Mesenchymal stem cell (in vitro differentiated cells and primary cell): ENCODE data around the gene CASP2.
"Not testable (repeated sequence)": the region's sequence is repeated elsewhere in the genome, so short reads cannot be mapped to it uniquely, and the experiment has no call there.

Source experiments
- DNase-seq: peaks from one replicate; pipeline ENCODE4 v3.0.0-alpha.2; 2013
- H2AFZ ChIP-seq: one replicate; pipeline ENCODE4 v1.6.1; 2013; ENCODE audit warnings: low read depth, mild to moderate bottlenecking, control low read depth, inconsistent platforms, low read length, moderate library complexity
- H2AK5ac ChIP-seq: 2 replicates; pipeline ENCODE4 v1.6.1; 2013; ENCODE audit warnings: low read length, moderate library complexity, mild to moderate bottlenecking, inconsistent platforms; ENCODE audit not compliant: severe bottlenecking
- H2BK120ac ChIP-seq: one replicate; pipeline ENCODE4 v1.6.1; 2013; ENCODE audit warnings: low read depth, mild to moderate bottlenecking, inconsistent platforms, low read length, moderate library complexity
- H2BK12ac ChIP-seq, 2 experiments: one replicate each; pipeline ENCODE4 v1.6.1; 2013; ENCODE audit warnings: inconsistent platforms in 2 of 2, low read length in 2 of 2, mild to moderate bottlenecking in 2 of 2, moderate library complexity in 2 of 2, control low read depth in 1 of 2
- H2BK15ac ChIP-seq: one replicate; pipeline ENCODE4 v1.6.1; 2013; ENCODE audit warnings: mild to moderate bottlenecking, low read depth, inconsistent platforms; ENCODE audit not compliant: poor library complexity, severe bottlenecking
- H2BK5ac ChIP-seq: 2 replicates; pipeline ENCODE4 v1.6.1; 2013; ENCODE audit warnings: low read depth, mild to moderate bottlenecking, low read length, control low read depth, inconsistent platforms; ENCODE audit not compliant: poor library complexity, severe bottlenecking
- H3K14ac ChIP-seq, 2 experiments: one replicate each; pipeline ENCODE4 v1.6.1; 2013; ENCODE audit warnings: inconsistent platforms in 2 of 2, low read length in 2 of 2, control low read depth in 1 of 2, mild to moderate bottlenecking in 1 of 2, moderate library complexity in 1 of 2
- H3K18ac ChIP-seq, 2 experiments: one replicate each; pipeline ENCODE4 v1.6.1; 2013; ENCODE audit warnings: inconsistent platforms in 2 of 2, low read length in 2 of 2, control low read depth in 1 of 2, low read depth in 1 of 2, mild to moderate bottlenecking in 1 of 2
- H3K23ac ChIP-seq, 2 experiments: one replicate each; pipeline ENCODE4 v1.6.1; 2013; ENCODE audit warnings: inconsistent platforms in 2 of 2, low read length in 2 of 2, mild to moderate bottlenecking in 2 of 2, moderate library complexity in 2 of 2, control low read depth in 1 of 2
- H3K27ac ChIP-seq: 2 replicates; pipeline ENCODE4 v1.5.1; 2013; ENCODE audit warnings: mild to moderate bottlenecking, moderate library complexity, low read length, control low read depth, inconsistent platforms; ENCODE audit not compliant: poor library complexity, severe bottlenecking
- H3K27me3 ChIP-seq, 2 experiments: 2 replicates each; pipeline versions ENCODE4 v1.6.1 to v1.7.0; 2013; ENCODE audit warnings: low read length in 2 of 2, mild to moderate bottlenecking in 2 of 2, moderate library complexity in 2 of 2, control low read depth in 1 of 2, inconsistent platforms in 1 of 2; ENCODE audit not compliant: control insufficient read depth in 1 of 2, insufficient read depth in 1 of 2
- H3K36me3 ChIP-seq, 2 experiments: 2 replicates each; pipeline versions ENCODE4 v1.6.1 to v1.7.0; 2013; ENCODE audit warnings: low read length in 2 of 2, control low read depth in 1 of 2, inconsistent platforms in 1 of 2, low read depth in 1 of 2, mild to moderate bottlenecking in 1 of 2; ENCODE audit not compliant: insufficient read depth in 2 of 2, control insufficient read depth in 1 of 2
- H3K4ac ChIP-seq, 2 experiments: one replicate each; pipeline ENCODE4 v1.6.1; 2013; ENCODE audit warnings: inconsistent platforms in 2 of 2, low read length in 2 of 2, mild to moderate bottlenecking in 2 of 2, moderate library complexity in 2 of 2, control low read depth in 1 of 2, low read depth in 1 of 2
- H3K4me1 ChIP-seq: 2 replicates; pipeline ENCODE4 v1.6.1; 2013; ENCODE audit warnings: low read depth, low read length, control low read depth; ENCODE audit not compliant: control insufficient read depth, insufficient read depth
- H3K4me2 ChIP-seq: 2 replicates; pipeline ENCODE4 v1.6.1; 2013; ENCODE audit warnings: low read length, mild to moderate bottlenecking, inconsistent platforms; ENCODE audit not compliant: poor library complexity, severe bottlenecking
- H3K4me3 ChIP-seq, 2 experiments: 2 replicates each; pipeline versions ENCODE4 v1.5.1 to v1.7.0; 2013; ENCODE audit warnings: low read length in 2 of 2, mild to moderate bottlenecking in 2 of 2, control low read depth in 1 of 2, low read depth in 1 of 2; ENCODE audit not compliant: insufficient read depth in 1 of 2
- H3K79me1 ChIP-seq: replicated peaks from 2 replicates; pipeline ENCODE4 v1.6.1; 2013; ENCODE audit warnings: mild to moderate bottlenecking, control low read depth, low read length, inconsistent platforms; ENCODE audit not compliant: poor library complexity, severe bottlenecking
- H3K9ac ChIP-seq: 2 replicates; pipeline ENCODE4 v1.7.0; 2013; ENCODE audit warnings: mild to moderate bottlenecking, low read length, moderate library complexity
- H3K9me3 ChIP-seq: 2 replicates; pipeline ENCODE4 v1.7.0; 2013; ENCODE audit warnings: mild to moderate bottlenecking, low read length; ENCODE audit not compliant: control insufficient read depth
- H4K8ac ChIP-seq: one replicate; pipeline ENCODE4 v1.6.1; 2013; ENCODE audit warnings: inconsistent platforms, mild to moderate bottlenecking, low read length, moderate library complexity
- H4K91ac ChIP-seq: one replicate; pipeline ENCODE4 v1.6.1; 2013; ENCODE audit warnings: mild to moderate bottlenecking, low read length, inconsistent platforms
- WGBS: methylation state at CpG from one replicate; pipeline ENCODE4 v1.1.7; 2013; ENCODE audit warnings: mixed read lengths; 5-methylcytosine and 5-hydroxymethylcytosine counted together

CASP2 gene

GRCh38 chr7:143261901-143262300, 26.2 kb upstream of the CASP2 start:
- Histone ChIP-seq H3K79me1 (peaks cover 21% of the 10 kb centered on the region), H3K4me3 (no peak overlapping the region), H3K9ac (no peak overlapping the region), H3K4ac (no peak overlapping the region), H3K23ac (no peak overlapping the region), H4K8ac (no peak overlapping the region), H2AK5ac (no peak overlapping the region), H3K27me3 (no peaks in the 10 kb centered on the region), H2AFZ (no peak overlapping the region), H4K91ac (no peak overlapping the region), H3K14ac (no peak overlapping the region), H3K9me3 (no peaks in the 10 kb centered on the region), H2BK15ac (no peak overlapping the region), H3K36me3 (peaks cover 6 to 22% of the 10 kb centered on the region in 2 experiments), H2BK12ac (peak overlapping the region in 1 of 2 experiments; percentile 38), H3K4me2 (no peak overlapping the region), H3K4me1 (peaks cover 12% of the 10 kb centered on the region), H3K27ac (no peak overlapping the region), H2BK5ac (no peak overlapping the region), H2BK120ac (no peak overlapping the region), H3K18ac (no peak overlapping the region)
- DNase-seq = no peak
- 71% methylated on average over 1 of the region's 1 CpG for WGBS

GRCh38 chr7:143263266-143264195, 24.6 kb upstream of the CASP2 start, which contains the start of gene GSTK1:
GSTK1 (plus strand) TSS chr7:143263441; CDS start chr7:143263514, 73 bp downstream.
- Histone ChIP-seq H3K18ac (peak within 1 kb of the TSS; percentile 75 to 93), H3K9ac (peak within 1 kb of the TSS; percentile 95), H2BK12ac (peak within 1 kb of the TSS in 1 of 2 experiments; percentile 19), H2AK5ac (no peak within 1 kb of the TSS), H3K14ac (no peak within 1 kb of the TSS), H3K4ac (peak within 1 kb of the TSS; percentile 19 to 94), H3K4me3 (peak within 1 kb of the TSS; percentile 69 to 98), H4K8ac (peak within 1 kb of the TSS; percentile 98), H2AFZ (no peak within 1 kb of the TSS), H3K4me1 (peaks cover 12% of the 10 kb centered on the region), H3K9me3 (no peaks in the 10 kb centered on the region), H3K4me2 (peak within 1 kb of the TSS; percentile 73), H2BK15ac (peak within 1 kb of the TSS; percentile 76), H3K27ac (peak within 1 kb of the TSS; percentile 14), H3K36me3 (peaks cover 14 to 39% of the 10 kb centered on the region in 2 experiments), H4K91ac (peak within 1 kb of the TSS; percentile 95), H2BK120ac (peak within 1 kb of the TSS; percentile 89), H3K79me1 (peaks cover 22% of the 10 kb centered on the region), H3K27me3 (no peaks in the 10 kb centered on the region), H2BK5ac (no peak within 1 kb of the TSS), H3K23ac (no peak within 1 kb of the TSS)
- DNase-seq = peak; percentile 79
- WGBS = 8% methylated on average over 47 of the region's 48 CpGs

- not testable (repeated sequence) for DNase-seq, H4K91ac ChIP-seq
- peaks cover 12% of the 10 kb centered on the region for H3K4me1 ChIP-seq
Observed at GRCh38 chr7:143264196-143264568, 24.0 kb upstream of the CASP2 start.

GRCh38 chr7:143265017-143265693, 23.0 kb upstream of the CASP2 start:
- H3K23ac ChIP-seq = no peak overlapping the region
- H2AK5ac ChIP-seq = no peak overlapping the region
- H3K79me1 ChIP-seq = peaks cover 22% of the 10 kb centered on the region
- no peaks in the 10 kb centered on the region for H3K27me3 ChIP-seq
- H3K4me3 ChIP-seq = peak overlapping the region in 1 of 2 experiments; percentile 98
- H3K36me3 ChIP-seq = peaks cover 22 to 54% of the 10 kb centered on the region in 2 experiments
- no peak overlapping the region for H2BK12ac ChIP-seq
- no peak for DNase-seq
- no peak overlapping the region for H2BK120ac ChIP-seq
- H3K9ac ChIP-seq = no peak overlapping the region
- H4K91ac ChIP-seq = no peak overlapping the region
- no peak overlapping the region for H3K4me2 ChIP-seq
- peak overlapping the region in 1 of 2 experiments; percentile 76 for H3K14ac ChIP-seq
- no peak overlapping the region for H2BK5ac ChIP-seq
- H3K18ac ChIP-seq = no peak overlapping the region
- no peak overlapping the region for H3K27ac ChIP-seq
- H4K8ac ChIP-seq = no peak overlapping the region
- WGBS = 89% methylated on average over 13 of the region's 15 CpGs
- H2AFZ ChIP-seq = no peak overlapping the region
- no peak overlapping the region for H3K4ac ChIP-seq
- H3K4me1 ChIP-seq = peaks cover 12% of the 10 kb centered on the region
- no peak overlapping the region for H2BK15ac ChIP-seq
- H3K9me3 ChIP-seq = no peaks in the 10 kb centered on the region

More at GRCh38 chr7:143264196-143264568, 24.0 kb upstream of the CASP2 start:
- H2BK12ac ChIP-seq, H3K18ac ChIP-seq, H2AK5ac ChIP-seq, H3K27me3 ChIP-seq, H4K8ac ChIP-seq, H2BK120ac ChIP-seq, H3K14ac ChIP-seq, H3K23ac ChIP-seq, H2BK5ac ChIP-seq, H3K27ac ChIP-seq, H2AFZ ChIP-seq, H3K9me3 ChIP-seq, H2BK15ac ChIP-seq: not testable (repeated sequence)
- peak overlapping the region; percentile 73 for H3K4me2 ChIP-seq
- H3K4ac ChIP-seq = peak overlapping the region in 1 of 2 experiments; percentile 79
- peaks cover 22% of the 10 kb centered on the region for H3K79me1 ChIP-seq
- peaks cover 20 to 45% of the 10 kb centered on the region in 2 experiments for H3K36me3 ChIP-seq
- peak overlapping the region; percentile 95 for H3K9ac ChIP-seq
- WGBS = 93% methylated on average over 15 of the region's 15 CpGs
- H3K4me3 ChIP-seq = peak overlapping the region; percentile 69 to 98
